ENCODE data around the gene DTD1.

DNA sequence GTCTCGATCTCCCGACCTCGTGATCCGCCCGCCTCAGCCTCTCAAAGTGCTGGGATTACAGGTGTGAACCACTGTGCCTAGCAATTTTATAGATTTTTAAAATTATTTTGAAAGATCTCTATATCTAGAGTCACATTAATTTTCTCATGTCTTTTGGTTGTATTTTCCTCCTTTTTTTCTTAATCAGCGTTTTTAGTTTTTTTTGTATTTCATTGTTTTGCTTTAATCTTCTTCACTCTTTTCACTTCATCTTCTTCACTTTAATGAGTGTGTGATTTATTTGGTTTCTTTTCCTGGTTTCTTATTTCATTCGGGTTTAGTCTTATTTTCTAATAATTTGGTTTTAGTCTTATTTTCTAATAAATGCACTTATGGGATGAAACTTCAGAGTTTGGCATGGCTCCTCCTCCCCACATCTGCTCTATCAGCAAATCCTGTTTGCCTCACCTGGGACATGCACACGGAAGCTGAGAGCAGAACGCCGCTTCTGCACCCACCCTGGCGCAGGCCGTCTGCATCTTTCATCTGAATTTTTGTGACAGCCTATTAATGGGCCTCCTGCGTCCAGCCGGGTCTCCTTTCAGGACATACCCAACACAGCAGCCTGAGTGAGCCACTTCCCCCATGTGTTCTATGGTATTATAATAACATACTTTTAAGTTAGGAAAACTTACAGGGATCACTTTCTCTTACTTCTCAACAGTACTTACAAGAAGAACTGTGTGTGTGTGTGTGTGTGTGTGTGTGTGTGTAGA, 35.5 kb downstream of the DTD1 start:
- no peak for TF ChIP-seq CTCF (IDR thresholded peaks at IDR 0.05)
- no peak for TF ChIP-seq POLR2A (IDR thresholded peaks at IDR 0.05)

Measured in testis (tissue), 2 donors.